ENCODE data around the gene RGL2.

Gene RGL2

GRCh38 chr6:33294086-33294823 is 4.5 kb downstream of the RGL2 start:
- no peak for TF ChIP-seq CTCF (IDR thresholded peaks at IDR 0.05)

GRCh38 chr6:33292996-33293682 is 5.6 kb downstream of the RGL2 start:
- TF ChIP-seq CTCF (IDR thresholded peaks at IDR 0.05): no peak

GRCh38 chr6:33290459-33290858 is 8.3 kb downstream of the RGL2 start:
- no peak for TF ChIP-seq CTCF (IDR thresholded peaks at IDR 0.05)

- no peak for TF ChIP-seq CTCF (IDR thresholded peaks at IDR 0.05)
These were observed 8.9 kb downstream of the RGL2 start for GRCh38 chr6:33289784-33290315.

GRCh38 chr6:33288921-33289783 is 9.6 kb downstream of the RGL2 start, which contains the start of the genes PFDN6 and WDR46:
Gene PFDN6 (plus strand): TSS chr6:33289601. CDS start chr6:33289857, 256 bp downstream.
Gene WDR46 (minus strand): TSS chr6:33289239. CDS start chr6:33289170, 69 bp downstream.
- TF ChIP-seq CTCF (IDR thresholded peaks at IDR 0.05): no peak

GRCh38 chr6:33288141-33288920 is 10.4 kb downstream of the RGL2 start:
- no peak for TF ChIP-seq CTCF (IDR thresholded peaks at IDR 0.05)
